GM21786 (cell line): ENCODE measurements around the gene RSPH9.

Experiments
- ATAC-seq: cut with Tn5 transposase; IDR thresholded peaks from one replicate; pipeline ENCODE4 v1.9.1; 2021; ENCODE audit not compliant: unreplicated experiment

RSPH9 gene

GRCh38 chr6:43644940-43645612 is at the start of gene RSPH9:
Gene RSPH9, plus strand, starts transcription at chr6:43645036. Its CDS starts 63 bp downstream, at chr6:43645099.
- ATAC-seq: peak; percentile 55

GRCh38 chr6:43600595-43600994 is 44.2 kb upstream of the RSPH9 start:
- no peak for ATAC-seq

- no peak for ATAC-seq
Observed at GRCh38 chr6:43604174-43604573, 40.7 kb upstream of the RSPH9 start.

GRCh38 chr6:43606019-43606418 is 38.8 kb upstream of the RSPH9 start:
- ATAC-seq: no peak

- ATAC-seq: no peak
Observed at GRCh38 chr6:43608310-43608763, 36.5 kb upstream of the RSPH9 start.

GRCh38 chr6:43608807-43609206 is 36.0 kb upstream of the RSPH9 start:
- ATAC-seq: no peak

- no peak for ATAC-seq
Observed at GRCh38 chr6:43609402-43609801, 35.4 kb upstream of the RSPH9 start.

GRCh38 chr6:43610431-43610830 is 34.4 kb upstream of the RSPH9 start:
- no peak for ATAC-seq

GRCh38 chr6:43613721-43614395 is 31.0 kb upstream of the RSPH9 start:
- no peak for ATAC-seq

GRCh38 chr6:43614396-43614730 is 30.5 kb upstream of the RSPH9 start:
- ATAC-seq: no peak

- no peak for ATAC-seq
Observed at GRCh38 chr6:43616725-43617472, 27.9 kb upstream of the RSPH9 start.

- ATAC-seq: no peak
Observed at GRCh38 chr6:43621078-43621835, 23.6 kb upstream of the RSPH9 start.

- ATAC-seq: no peak
Observed at GRCh38 chr6:43621836-43622180, 23.0 kb upstream of the RSPH9 start.

GRCh38 chr6:43622541-43622940 is 22.3 kb upstream of the RSPH9 start:
- ATAC-seq: no peak

- no peak for ATAC-seq
Observed at GRCh38 chr6:43623880-43624785, 20.7 kb upstream of the RSPH9 start.

GRCh38 chr6:43624786-43625288 is 20.0 kb upstream of the RSPH9 start:
- no peak for ATAC-seq

- ATAC-seq: no peak
Observed at GRCh38 chr6:43625393-43625992, 19.3 kb upstream of the RSPH9 start.

GRCh38 chr6:43627008-43627825 is 17.6 kb upstream of the RSPH9 start:
- ATAC-seq: no peak
